GM21737 (cell line): ENCODE measurements around the gene SYNM.

Source experiments
- ATAC-seq: cut with Tn5 transposase; IDR thresholded peaks from one replicate; pipeline ENCODE4 v1.9.1; 2021; ENCODE audit warnings: mild to moderate bottlenecking, moderate library complexity; ENCODE audit not compliant: unreplicated experiment

SYNM gene

DNA sequence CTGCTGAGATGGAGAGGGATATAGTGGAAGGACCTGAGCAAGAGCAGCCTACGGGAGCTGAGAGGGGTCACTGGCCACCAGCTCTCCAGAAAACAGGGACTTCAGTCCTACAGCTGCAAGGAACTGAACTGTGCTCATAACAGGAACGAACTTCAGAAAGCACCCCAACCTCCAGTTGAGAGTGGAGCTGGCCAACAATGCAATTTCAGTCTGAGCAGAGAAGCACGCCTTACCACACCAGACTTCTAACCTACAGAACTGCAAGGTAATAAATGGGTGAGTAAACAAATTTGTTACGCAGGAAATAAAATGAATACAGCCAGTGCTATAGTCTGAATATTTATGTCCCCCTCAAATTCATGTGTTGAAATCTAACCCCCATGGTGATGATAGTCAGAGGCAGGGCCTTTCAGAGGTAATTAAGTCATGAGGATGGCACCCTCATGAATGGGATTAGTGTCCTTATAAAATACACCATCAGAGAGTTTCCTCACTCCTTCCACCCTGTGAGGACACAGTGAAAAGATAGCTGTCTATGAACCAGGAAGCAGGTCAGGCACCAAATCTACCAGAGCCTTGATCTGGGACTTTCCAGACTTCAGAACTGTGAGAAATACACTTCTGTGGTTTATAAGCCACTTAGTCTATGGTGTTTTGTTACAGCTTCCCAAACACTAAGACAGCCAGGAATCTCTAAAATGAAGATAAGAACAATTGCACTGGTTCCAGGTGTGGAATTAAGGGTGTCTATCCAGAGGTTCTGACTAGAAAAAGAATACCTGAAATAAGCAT is 58.6 kb downstream of the SYNM start:
- ATAC-seq = no peak

DNA sequence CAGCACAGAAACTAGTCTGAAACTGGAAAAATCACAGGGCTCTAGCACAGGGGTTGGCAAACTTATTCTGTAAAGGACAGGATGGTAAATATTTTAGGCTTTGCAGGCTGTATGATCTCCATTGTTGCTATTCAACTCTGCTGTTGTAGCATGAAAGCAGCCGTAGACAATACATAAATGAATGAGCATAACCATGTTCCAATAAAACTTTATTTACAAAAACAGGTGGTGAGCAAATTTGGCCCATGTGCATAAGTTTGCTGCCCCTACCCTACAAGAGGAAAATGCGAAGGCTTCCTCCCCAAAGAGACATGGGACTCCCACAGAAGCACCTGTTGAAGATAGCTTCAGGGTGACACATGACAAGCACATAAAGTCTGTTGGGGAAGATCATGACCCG is 59.2 kb downstream of the SYNM start:
- ATAC-seq = no peak

DNA sequence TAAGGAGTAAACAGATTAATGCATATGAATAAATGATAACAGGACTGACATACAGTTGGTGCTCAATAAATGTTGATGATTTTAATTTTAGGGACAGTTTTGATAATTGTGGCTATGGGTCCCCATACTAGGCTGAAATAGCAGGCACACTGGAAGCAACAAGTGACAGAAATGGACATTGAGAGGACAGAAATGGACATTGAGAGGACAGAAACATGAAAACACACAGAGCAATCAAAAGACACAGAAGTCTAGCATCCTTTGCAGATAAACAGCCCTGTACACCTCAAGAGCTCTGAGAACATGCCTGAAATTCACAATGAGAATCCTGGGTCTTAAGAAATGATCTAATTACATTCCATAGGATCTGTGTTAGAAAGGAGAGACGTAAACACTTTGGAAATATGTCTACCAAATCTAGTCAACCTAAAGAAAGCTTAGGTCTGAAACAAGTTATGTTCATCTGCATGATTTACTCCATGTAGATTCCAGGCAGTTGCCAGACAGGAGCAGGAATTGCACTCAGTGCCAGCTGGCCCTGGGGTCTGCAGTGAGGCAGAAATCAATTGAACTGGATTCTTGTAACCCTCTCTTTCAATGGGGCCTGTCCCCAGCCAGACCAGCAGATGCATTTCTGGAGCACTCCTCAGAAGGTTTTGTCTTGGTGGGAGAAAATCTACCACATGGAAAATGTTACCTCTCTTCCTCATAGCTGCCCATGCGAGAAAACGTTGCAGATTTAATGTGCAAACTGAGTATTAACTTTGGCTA is 60.3 kb downstream of the SYNM start:
- no peak for ATAC-seq

DNA sequence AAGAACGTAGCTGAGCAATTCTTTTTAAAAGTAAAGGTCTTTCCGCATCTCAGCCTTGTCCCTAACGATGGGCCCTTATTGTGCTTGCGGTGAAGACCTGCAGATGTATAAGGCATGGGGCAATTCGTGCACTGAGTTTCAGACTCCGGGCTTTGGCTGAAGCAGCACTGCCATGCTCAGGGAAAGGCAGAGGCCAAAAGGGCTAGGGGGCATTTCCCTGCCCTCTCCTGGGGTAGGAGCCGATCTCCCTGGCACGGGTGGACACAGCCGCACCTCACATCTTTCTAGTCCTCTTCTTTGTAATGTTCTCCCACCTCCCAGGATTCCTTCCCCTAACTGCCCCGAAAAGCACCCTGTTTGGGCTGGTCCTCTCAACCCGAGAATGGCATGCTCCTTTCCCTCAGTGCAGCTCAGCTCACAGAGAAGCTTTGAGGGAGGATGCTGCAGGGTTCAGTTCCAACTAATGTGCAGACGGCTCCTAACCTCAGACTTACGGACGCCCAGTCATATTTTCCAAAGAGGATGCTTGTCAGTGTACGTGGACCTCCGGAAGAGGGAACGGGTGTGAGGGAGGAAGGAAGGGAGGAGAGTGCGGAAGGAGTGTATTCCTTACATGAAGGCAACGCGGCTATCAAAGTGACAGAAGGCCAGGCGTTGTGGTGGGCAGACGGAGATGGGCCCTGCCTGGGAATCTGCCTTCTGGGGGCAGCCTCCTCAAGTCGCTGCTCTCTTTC is 61.2 kb downstream of the SYNM start:
- no peak for ATAC-seq

DNA sequence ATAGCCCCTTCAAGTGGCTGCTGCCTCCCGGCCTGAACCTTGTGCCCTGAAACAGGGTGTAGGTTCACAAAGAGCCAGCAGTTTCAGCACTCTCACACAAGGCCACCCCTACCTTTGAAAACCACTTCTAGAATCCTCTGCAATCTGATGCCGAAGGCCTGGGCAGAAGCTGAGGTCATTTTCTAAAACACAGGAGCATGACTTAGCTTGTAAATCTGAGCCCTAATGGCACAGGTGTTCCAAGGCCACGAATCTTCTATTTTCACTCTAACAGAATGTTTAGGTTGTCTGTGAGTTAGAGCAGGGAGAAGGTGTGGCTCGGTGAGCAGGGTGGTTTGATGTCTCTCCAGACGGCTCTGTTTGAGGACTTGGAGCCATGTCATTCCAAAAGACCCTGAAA is 62.3 kb downstream of the SYNM start:
- ATAC-seq = no peak

DNA sequence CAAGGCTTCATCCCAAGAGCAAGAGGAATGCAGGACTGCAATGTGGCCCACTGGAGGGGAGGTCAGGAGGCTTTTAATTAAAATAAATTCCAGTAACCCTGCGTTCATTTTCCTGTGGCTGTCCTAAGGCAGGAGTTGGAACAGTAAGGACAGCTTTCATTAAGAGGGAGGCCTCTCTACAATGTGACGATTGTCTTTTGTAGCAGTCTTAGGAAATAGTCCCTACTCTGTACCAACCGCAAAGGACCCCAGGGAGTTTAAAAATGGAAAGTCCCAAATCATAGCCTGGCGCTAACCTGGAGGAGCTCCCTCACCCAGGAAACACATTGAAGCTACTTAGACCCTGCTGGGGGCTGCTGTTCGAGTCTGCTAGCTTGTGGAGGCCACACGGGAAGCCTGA is 62.8 kb downstream of the SYNM start:
- ATAC-seq = peak; percentile 56

DNA sequence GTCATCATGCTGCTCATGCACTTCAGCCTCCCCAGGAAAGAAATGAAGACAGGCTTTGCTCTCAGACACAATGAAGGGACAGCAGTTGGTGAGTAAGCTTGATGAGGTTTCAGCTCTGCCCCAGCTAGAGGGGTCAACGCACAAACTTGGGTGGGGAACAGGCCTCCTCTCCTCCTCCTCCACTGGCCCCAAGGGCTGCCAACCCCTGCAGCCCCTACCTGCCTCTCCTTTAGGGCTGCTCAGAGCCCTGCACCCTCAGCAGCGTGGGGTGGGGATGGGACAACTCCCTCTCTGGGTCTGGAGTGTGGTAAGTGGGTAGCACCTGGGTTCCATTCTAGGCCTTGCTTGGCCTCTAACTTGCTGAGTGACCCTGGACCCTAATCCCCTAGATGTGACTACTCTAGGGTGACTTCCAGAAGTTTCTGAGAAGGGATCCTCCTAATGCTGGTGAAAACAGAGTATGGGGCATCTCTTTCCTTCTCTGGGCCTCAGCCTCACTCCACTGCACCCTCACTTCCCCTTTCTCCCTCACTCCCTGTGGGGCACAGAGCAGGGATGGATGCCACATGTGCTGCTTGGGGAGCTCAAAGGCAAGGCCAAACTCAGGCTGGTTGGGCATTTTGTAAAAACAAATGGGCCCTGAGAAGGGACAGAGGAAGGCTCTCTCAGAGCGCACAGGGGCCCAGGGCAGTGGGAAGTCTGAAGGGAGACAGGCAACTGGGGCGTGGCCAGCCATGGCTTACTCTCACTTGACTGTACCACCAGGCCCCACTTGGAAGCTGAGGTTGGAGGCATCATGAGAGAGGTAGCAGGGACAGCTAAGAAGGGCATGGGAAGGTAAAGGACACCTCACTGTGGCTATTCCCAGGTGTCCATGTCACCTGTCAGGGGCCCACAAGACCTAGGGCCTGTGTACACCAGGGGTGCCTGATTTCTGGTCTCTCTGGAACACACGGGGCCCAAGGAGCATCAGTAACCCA is 64.0 kb downstream of the SYNM start:
- no peak for ATAC-seq

DNA sequence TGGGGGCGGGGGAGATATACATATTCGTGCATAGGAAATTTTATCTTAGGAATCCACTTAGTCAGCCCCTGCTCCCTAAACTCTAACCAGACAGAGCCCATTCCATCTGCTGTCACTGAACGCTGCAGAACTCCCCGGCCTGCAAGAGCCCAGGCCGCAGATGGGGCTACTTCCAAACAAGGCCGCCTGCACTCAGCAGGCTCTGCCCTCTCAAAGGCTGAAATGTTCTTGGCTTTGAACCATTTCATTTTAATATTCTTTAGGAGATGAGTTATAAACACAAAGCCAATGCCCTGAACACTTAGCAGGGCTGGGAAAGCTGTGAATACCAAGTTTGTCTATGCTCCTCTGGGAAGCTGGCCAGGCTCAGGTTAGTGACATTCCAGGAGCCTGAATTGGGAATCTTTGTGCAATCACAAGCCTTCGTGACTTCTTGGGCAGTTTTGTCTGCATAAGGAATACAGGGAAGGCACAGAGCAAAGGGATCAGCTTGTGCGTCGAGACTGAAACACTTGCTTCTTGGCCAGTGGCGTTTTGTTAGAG is 65.0 kb downstream of the SYNM start:
- ATAC-seq = no peak

DNA sequence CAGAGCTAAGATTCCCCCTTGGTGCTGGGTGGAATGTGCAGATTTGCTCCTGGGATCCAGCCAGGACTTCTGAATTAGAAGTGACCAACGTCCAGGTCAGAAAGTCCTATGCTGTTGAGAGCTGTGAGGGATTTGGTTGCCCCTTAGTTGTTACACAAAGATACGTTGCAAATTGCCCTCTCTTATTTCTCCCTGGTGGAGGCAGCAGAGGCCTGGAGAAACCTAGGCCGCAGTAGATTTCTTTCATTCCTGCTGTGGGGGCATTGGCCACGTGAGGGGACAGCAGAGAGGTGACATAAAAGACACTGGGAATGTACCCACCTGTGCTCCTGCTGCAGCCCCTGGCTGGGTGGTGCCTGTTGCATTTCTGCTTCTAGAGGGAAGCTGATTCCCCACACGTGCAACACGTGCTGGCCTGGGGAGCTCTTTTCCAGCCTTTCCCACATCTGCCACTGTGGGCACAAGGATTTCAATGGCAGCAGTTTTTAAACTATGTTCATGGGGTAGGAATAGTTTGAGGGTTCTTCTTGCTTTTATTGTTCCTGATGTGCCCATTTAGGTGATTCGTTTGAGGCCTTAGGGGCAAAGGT is 65.7 kb downstream of the SYNM start:
- ATAC-seq = no peak

DNA sequence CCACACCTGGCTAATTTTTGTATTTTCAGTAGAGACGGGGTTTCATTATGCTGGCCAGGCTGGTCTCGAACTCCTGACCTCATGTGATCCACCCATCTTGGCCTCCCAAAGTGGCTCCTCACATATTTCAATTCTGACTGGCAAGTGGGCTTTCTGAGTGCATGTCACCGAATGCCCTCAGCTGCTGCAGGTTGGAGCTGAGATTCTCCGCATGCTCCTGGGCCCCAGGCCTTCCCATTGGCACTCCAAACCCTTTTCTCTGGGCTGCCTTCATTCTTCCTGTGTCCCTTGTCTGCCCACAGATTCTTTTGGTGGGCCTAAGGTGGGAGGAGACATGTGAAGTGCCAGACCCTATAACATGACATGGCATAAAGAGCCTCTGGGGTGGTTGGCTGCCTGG is 67.3 kb downstream of the SYNM start:
- ATAC-seq = no peak

DNA sequence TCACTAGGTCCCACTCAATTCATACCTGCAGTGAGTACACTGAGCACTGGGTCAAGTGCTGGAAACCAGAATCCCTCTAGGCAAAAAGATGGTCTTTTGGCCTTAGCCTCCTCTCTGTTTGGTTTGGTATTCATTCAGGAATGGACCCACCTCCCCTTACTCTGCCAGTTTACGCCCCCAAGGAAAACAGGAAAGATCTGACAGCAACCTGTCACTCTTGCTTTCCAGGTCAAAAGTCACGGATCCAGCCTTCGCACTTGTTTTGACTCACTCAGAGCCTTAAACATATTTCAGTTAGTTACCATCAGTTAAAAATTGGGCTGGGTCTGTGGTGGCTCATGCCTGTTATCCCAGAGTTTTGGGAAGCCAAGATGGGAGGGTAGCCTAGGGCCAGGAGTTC is 68.1 kb downstream of the SYNM start:
- ATAC-seq = no peak

DNA sequence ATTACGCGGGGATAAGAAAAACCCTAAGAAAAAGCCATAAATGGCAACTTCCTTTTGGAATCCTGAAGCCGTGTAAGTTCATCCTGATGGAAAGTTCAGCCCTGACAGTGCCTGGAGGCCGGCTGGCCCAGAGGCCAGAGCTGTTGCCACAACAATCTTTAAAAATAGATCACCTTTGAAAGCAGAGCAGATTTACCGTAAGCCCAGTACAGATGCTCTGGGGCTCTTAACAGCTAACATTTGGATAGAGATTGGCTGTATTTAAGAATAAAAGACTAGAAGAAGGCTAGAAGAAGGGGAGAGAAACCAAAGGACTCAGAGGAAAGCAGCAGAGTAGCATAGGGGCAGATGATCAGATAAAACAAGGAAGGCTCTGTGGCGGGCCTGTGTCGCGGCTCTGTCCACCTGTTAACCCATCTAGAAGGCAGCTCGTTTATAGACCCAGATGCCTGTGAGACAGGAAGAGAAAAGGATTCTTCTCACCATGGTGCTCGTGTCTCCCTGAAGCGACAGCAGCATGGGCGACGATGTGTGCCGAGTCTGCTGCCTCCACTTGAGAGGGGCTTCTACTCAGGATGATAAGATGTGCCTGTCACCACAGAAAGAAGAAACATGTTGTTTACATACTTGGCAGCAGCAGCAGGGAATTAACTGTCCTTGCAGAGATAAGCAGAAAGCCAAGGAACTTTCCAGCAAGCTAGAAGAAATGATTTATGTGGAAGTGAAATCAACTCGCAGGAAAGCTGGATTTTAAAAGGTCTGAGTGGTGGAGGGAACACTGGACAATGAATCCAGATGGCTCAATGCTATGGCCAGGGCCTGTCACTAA is 69.9 kb downstream of the SYNM start:
- no peak for ATAC-seq

DNA sequence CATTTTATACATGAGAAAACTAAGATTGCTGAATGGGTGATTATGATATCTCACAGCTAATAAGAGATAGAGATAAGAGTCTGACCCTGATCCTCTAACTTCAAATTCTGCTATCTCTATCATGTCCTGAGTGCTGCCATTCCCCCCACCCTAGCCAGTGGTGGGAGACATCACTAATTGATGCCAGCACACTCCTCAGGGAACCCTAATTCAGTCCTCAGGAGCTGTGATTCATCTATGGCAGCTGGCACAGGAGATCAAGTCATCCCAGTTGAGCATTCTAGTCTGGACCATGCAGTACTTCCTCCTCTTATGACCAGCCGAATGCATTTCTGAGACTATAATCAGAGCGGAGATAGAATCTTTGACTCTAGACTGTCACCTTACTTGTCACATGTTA is 71.9 kb downstream of the SYNM start:
- no peak for ATAC-seq

DNA sequence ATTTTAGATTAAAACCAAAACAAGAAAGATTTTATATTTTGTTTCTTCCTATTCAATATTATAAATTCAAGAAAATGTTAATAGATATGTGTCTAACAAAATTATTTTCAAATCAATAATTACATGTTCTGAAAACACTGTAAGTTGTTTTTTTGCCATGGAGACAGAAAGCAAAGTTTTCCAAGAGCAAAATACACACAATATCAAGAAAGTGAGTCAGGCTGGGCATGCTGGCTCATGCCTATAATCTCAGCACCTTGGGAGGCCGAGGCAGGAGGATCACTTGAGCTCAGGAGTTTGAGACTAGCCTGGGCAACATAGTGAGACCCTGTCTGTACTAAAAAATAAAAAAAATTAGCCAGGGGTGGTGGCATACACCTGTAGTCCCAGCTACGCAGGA is 72.8 kb downstream of the SYNM start:
- no peak for ATAC-seq

DNA sequence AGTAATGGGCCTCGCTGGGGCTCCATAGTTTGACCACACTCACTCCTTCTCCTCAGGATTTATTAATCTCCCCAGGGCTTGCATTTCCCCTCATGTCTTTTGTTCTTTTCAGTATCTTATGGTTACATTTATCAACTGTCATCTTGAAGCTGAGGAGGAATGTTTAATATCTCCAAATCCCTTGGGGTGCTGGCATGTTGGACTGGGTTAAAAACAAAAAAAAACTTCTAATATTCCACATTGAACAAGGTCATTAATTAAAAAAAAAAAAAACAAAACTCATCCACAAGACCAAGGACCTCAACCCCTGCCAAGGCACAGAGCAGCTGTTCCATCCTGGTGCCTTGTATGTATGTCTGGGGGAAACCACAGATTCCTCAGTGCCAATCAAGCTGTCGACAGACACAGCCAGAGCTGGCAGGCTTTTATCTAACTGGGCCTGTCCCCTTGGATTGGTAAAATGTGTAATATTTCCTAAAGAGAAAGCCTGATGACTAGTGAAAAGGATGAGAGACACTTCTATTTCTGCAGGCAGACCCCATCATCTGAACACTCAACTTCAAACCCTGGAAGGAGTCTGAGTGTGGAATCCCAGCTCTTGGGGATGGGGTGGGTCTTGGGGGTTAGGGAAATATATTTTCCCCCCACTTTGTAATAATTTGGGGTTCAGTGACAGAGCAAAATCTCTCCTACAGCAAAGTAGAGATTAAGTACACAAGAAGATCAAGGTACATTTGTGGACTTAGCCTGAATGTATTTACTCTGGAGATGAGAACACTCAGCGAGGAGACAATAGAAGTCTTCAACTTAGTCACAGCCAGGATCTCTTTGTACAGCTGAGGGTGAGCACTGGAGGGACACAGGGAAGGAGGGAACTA is 75.4 kb downstream of the SYNM start:
- no peak for ATAC-seq

DNA sequence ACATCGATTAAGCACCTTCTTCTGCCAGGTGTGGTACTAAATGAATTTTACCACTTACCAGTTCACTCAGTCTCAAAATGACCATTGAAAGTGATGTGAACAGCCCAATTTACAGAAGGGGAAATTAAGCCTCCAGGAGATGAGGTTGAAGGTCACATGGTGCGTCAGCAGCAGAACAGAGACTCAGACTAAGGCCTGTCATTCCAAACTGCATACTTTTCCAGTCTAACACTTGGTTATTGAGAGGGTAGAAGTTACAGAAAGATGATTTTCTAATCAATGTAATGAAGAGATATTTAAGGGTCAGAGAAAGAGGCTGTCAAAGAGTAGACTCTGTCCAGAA is 76.1 kb downstream of the SYNM start:
- ATAC-seq = no peak

DNA sequence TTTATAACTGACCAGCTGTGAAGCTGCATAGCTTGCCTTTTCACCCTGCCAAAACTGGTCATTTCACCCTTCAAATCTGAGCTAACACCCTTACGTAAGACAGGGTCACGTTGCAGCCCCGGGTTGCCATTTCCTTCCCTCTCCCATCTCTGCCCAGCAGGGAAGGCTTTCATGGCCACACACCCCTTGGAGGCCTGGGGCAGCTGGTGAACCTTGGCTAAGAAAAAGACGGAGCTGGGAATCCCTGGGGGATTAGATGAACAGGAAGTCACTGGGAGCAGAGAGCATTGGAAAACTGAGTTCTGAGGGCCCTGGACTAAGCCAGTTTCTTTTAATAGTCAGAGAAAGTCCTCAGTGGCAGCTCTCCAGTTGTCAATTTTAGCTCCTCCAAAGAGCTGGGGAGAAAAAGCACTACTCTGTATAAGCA is 76.7 kb downstream of the SYNM start:
- no peak for ATAC-seq

DNA sequence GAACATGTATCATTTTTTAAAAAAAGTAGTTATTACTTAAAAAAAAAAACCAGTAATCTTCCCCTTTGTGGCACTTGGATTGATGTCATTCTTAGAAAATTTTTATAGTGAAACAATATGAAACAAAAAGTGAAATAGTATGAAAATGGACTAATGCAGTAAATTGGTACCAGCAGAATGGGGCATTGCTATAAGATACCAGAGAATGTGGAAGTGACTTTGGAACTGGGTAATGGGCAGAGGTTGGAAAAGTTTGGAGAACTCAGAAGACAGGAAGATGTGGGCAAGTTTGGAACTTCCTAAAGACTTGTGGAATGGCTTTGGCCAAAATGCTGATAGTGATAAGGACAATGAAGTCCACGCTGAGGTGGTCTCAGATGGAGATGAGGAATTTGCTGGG is 77.9 kb downstream of the SYNM start:
- ATAC-seq = no peak
